ENCODE measurements around the gene IKBKG.
"Not testable (repeated sequence)": the region's sequence is repeated elsewhere in the genome, so short reads cannot be mapped to it uniquely, and the experiment has no call there.

Gene IKBKG

GRCh38 chrX:154526901-154527675 lies 20.3 kb upstream of the IKBKG start:
- DNase-seq = peak; percentile 51

DNA sequence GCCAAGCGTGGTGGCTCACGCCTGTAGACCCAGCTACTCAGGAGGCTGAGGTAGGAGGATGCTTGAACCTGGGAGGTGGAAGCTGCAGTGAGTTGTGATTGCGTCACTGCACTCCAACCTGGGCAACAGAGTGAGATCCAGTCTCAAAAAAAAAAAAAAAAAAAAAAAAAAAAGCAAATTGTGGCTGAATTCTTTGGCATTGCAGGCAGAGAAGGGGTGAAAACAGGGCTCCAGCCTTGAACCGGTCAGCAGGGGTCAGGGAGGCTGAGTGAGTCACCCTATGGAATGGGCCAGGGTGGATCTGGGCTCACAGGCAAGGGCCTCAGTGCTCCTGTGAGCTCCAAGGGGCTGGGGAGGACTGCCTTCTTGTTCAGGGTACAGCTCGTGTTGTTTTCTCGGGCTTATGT lies 18.2 kb upstream of the IKBKG start:
- DNase-seq = no peak

GRCh38 chrX:154530286-154530685 lies 17.1 kb upstream of the IKBKG start:
- no peak for DNase-seq

- DNase-seq = no peak
Measured at GRCh38 chrX:154531626-154532025, 15.8 kb upstream of the IKBKG start.

GRCh38 chrX:154532690-154533089 lies 14.7 kb upstream of the IKBKG start:
- no peak for DNase-seq

DNA sequence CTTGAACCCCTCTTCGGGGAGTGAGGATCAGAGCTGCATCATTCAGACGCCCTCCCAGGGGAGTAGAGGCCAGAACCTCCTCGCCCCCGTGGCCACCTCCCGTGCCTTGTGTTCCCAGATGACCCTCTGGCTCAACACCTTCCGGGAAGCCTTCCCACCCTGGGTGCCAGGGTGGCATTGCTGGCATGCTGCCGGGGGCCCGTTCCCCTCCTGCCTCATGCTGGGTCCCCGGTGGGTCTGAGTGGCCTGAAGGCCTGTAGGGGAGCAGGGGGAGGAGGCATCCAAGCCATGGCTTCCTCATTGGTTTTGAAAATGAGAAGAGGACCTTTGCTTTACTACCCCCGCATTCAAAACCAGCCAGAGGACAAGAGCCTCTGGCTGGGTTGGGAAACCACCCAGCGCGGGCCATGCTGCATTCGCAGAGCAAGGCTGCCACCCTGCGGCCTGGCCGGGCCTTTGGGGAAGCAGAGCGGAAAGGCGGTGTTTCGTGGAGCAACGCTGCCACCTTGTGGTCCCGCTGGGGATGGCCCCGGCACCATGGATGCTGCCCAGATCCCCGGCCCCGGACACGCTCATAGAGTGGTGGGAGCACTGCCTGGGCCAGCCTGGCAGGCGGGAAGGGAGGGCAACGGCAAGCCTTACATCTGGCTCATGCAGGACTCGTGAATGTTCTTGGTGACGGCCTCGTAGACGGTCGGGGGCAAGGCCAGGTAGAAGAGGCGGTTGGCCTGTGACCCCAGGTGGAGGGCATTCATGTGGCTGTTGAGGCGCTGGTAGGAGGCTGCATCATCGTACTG lies 12.7 kb upstream of the IKBKG start:
- DNase-seq = peak; percentile 17

GRCh38 chrX:154535892-154536291 lies 11.5 kb upstream of the IKBKG start:
- DNase-seq = no peak

DNA sequence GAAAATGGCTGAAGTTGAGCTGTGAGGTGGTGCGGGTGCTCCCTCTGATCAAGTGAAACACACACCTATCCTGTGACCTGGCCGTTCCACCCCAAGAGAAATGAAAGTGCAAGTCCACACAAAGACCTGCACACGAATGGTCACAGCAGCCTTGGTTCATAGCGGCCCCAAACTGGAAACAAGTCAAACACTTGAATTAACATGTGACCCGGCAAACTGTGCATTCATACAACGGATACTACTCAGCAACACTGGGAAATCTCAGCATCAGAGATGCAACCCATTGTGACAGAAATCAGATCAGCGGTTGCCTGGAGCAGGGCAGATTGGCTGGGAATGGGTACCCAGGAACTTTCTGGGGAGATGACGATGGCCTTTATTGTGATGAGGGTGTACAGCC lies 8.3 kb upstream of the IKBKG start:
- no peak for DNase-seq

DNA sequence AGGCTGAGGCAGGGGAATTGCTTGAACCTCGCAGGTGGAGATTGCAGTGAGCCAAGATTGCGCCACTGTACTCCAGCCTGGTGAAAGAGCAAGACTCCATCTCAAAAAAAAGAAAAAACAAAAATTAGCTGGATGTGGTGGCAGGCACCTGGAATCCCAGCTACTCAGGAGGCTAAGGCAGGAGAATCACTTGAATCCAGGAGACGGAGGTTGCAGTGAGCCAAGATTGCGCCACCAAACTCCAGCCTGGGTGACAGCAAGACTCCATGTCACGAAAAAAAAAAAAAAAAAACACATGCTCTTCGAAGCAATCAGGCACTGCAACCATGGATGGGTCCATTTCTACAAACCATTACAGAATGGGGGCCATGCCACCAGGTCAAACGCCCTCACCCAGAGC lies 7.1 kb upstream of the IKBKG start:
- not testable (repeated sequence) for DNase-seq

- DNase-seq = no peak
Measured at GRCh38 chrX:154540897-154541535, 6.4 kb upstream of the IKBKG start.

DNA sequence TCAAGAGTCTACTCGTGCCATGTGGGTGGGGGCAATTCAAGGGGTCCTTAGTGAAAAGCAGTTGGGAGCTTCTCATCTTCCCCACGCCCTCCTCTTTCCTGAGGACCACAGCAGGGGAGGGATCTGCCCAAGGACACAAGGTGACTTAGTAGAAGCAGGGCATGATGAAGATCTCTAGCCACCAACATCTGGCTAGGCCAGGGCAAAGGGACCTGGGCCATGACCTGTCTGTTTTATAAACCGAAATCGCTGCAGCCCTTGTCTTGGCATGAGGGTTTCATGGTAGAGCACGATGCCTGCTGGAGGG lies 5.9 kb upstream of the IKBKG start:
- no peak for DNase-seq

- no peak for DNase-seq
Measured at GRCh38 chrX:154541896-154542722, 5.3 kb upstream of the IKBKG start.

DNA sequence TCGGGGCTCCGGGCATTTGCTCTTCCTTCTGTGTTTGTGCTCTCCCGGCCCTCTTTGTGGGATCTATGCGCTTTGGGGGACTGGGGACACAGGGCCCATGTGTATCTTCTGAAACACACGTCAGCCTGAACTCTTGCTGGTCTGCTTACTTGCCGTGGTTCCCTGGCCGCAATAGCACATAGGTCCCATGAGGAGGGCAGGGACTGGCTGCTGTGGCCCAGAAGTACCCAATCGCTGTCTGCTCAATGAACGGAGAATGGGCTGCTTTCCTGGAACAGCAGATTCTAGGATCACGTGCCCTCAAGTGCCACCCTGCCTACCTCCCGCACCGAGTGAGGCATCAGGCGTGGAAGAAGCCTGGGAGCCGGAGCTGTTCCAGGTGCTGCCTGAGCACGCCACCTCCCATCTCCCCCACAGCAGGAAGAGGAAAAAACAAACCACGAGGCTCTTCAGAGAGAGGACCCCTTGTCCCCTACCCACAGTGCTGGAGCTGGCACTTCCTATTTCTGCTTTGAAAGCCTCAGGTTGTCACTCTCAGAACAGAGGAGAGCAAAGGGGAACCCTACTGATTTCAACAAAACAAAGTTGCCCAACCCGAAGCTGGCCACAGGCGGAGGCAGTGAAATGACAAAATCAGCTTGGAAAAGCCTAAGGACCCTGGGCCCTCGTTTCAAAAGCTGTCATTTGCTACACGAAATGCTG lies 4.5 kb upstream of the IKBKG start:
- DNase-seq = no peak

- no peak for DNase-seq
Measured at GRCh38 chrX:154545673-154546274, 1.6 kb upstream of the IKBKG start.

DNA sequence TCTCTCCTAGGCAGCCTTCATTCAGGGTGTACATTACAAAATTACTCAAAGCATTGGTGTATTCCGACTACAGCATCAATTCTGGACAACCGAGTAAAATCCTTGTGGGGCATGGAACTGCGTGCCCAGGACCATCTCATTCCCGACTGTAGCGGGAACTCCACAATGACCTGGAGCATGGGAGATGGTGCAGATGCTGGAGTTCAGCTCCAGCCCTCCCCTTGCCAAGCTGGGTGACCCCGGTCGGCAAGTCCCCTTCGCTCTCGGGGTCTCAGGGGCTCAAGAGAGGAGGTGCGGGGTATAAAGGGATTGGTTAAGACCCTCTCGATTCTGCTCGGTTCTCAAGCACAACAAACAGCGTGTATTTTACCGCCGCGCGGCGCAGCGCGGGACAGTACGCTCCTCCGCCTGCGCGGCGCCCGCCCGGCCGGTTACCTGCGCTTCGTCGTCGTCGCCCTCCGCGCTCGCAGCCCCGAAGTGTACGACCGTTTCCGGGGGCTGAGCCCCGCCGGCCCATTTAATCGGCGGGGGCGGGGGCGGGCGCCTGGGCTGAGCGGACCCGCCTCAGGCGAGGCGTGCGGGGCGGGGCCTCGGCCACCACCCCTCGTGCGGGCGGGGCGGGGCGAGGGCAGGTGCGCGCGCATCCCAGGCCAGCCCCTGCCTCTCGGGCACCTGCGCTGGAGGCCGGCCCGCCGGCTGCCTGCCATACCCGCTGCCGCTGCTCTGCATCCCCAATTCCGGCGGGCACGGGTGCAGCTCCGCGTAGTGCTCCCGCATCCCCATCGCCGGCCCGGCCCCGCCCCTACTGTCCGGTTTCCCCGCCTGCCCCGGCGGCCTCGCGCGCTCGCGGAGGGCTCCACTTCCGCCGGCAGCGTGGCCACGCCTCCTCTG lies 821 bp upstream of the IKBKG start, which contains the start of gene G6PD:
G6PD (minus strand) TSS at position 493 of the 891 bp plus-strand sequence. CDS start 691 bp downstream, outside the sequence.
- no peak for DNase-seq

DNA sequence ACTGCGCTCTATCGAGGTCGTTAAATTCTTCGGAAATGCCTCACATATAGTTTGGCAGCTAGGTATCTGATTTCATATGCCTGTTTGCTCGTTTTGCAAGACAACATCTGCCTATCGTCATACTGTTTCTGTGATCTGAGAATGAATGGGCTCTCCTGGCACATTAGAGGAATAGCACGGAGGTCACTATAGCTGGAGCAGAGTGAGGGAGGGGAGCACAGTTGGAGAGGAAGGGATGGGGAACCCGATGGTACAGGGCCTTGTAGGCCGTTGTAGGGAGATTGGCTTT lies 552 bp downstream of the IKBKG start:
- DNase-seq = no peak

- DNase-seq = no peak
Measured at GRCh38 chrX:154549766-154550165, 2.3 kb downstream of the IKBKG start.

- DNase-seq = not testable (repeated sequence)
Measured at GRCh38 chrX:154552112-154552806, 4.8 kb downstream of the IKBKG start.

GRCh38 chrX:154558060-154558690 lies 10.8 kb downstream of the IKBKG start:
- not testable (repeated sequence) for DNase-seq

DNA sequence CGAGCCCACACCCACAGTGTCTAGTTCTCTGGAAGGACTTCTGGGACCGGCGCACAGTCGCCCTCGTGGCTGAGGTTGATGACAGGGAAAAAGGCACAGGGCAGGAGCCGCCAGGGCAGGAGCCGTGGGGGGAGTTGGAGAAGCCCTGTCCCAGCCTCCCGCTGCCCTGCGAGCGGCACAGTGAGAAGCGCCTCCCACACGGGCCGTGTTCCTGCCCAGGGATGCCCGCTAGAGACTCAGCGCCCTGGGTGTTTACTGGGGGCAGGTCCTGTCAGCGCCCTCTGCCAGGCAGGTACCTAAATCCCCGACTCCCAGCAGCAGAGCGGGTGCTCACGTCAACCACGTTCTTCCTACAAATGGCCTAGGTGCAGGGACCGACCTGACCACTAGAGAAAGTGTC lies 11.5 kb downstream of the IKBKG start:
- not testable (repeated sequence) for DNase-seq

All from NCI-H2029 treated with DMSO at 0.1 percent for 48 hours (cell line).